Liver (tissue), 3 donors: Measurements from ENCODE around the gene FAH.

ENCODE experiments used
- HNF4G ChIP-seq: IDR thresholded peaks from 2 replicates; pipeline ENCODE4 v1.6.1; 2016; ENCODE audit warnings: antibody characterized with exemption
- JUND ChIP-seq, 2 donors: IDR thresholded peaks; 2 replicates each; pipeline ENCODE4 v1.6.1; 2016; ENCODE audit warnings: antibody characterized with exemption in 2 of 2
- RXRA ChIP-seq, 2 donors: IDR thresholded peaks; 2 replicates each; pipeline ENCODE4 v1.6.1; 2017 to 2018; ENCODE audit warnings: antibody characterized with exemption in 2 of 2, mild to moderate bottlenecking in 1 of 2
- TF ChIP-seq, protein P1 (sequence below): fragments of 150-350 bp; IDR thresholded peaks from 2 replicates; pipeline ENCODE4 v1.5.1; 2017; ENCODE audit warnings: improper control_type of control experiment, low read depth, low read length; ENCODE audit not compliant: missing input control
- TF ChIP-seq, protein P2 (sequence below): IDR thresholded peaks from 2 replicates; pipeline ENCODE4 v1.6.1; 2016; ENCODE audit warnings: antibody characterized with exemption, mild to moderate bottlenecking
- TF ChIP-seq, protein P3 (sequence below): IDR thresholded peaks from 2 replicates; pipeline ENCODE4 v1.6.1; 2016; ENCODE audit warnings: antibody characterized with exemption
- TF ChIP-seq, protein P4 (sequence below): IDR thresholded peaks from 2 replicates; pipeline ENCODE4 v1.6.1; 2016; ENCODE audit warnings: antibody characterized with exemption
- donor health status: healthy.
- donor health status: healthy.

DNA sequence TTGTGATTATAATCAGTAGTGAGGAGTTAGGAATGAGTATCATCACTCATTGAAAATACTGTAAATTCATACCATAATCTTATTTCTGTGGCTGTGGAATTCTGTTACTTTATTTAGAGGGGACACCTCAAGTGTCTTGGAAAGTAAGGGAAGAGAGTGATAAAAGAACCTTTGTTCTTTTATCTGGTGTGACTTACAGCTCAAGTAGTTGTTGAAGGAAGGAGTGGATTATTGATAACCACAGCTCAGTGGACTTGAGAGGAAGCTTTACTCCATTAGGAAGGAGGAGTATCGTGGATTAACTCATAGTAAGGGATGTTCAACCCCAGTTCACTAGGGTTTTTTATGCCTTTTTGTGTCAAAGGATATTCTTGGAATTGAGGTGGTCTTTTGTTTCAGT lies 32.2 kb upstream of the FAH start:
- no peak for TF ChIP-seq RXRA (IDR thresholded peaks at IDR 0.05)
- TF ChIP-seq, protein P1, sequence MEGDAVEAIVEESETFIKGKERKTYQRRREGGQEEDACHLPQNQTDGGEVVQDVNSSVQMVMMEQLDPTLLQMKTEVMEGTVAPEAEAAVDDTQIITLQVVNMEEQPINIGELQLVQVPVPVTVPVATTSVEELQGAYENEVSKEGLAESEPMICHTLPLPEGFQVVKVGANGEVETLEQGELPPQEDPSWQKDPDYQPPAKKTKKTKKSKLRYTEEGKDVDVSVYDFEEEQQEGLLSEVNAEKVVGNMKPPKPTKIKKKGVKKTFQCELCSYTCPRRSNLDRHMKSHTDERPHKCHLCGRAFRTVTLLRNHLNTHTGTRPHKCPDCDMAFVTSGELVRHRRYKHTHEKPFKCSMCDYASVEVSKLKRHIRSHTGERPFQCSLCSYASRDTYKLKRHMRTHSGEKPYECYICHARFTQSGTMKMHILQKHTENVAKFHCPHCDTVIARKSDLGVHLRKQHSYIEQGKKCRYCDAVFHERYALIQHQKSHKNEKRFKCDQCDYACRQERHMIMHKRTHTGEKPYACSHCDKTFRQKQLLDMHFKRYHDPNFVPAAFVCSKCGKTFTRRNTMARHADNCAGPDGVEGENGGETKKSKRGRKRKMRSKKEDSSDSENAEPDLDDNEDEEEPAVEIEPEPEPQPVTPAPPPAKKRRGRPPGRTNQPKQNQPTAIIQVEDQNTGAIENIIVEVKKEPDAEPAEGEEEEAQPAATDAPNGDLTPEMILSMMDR = no peak
- TF ChIP-seq, protein P2, sequence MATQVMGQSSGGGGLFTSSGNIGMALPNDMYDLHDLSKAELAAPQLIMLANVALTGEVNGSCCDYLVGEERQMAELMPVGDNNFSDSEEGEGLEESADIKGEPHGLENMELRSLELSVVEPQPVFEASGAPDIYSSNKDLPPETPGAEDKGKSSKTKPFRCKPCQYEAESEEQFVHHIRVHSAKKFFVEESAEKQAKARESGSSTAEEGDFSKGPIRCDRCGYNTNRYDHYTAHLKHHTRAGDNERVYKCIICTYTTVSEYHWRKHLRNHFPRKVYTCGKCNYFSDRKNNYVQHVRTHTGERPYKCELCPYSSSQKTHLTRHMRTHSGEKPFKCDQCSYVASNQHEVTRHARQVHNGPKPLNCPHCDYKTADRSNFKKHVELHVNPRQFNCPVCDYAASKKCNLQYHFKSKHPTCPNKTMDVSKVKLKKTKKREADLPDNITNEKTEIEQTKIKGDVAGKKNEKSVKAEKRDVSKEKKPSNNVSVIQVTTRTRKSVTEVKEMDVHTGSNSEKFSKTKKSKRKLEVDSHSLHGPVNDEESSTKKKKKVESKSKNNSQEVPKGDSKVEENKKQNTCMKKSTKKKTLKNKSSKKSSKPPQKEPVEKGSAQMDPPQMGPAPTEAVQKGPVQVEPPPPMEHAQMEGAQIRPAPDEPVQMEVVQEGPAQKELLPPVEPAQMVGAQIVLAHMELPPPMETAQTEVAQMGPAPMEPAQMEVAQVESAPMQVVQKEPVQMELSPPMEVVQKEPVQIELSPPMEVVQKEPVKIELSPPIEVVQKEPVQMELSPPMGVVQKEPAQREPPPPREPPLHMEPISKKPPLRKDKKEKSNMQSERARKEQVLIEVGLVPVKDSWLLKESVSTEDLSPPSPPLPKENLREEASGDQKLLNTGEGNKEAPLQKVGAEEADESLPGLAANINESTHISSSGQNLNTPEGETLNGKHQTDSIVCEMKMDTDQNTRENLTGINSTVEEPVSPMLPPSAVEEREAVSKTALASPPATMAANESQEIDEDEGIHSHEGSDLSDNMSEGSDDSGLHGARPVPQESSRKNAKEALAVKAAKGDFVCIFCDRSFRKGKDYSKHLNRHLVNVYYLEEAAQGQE = no peak
- no peak for TF ChIP-seq HNF4G
- TF ChIP-seq, protein P3, sequence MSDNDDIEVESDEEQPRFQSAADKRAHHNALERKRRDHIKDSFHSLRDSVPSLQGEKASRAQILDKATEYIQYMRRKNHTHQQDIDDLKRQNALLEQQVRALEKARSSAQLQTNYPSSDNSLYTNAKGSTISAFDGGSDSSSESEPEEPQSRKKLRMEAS = no peak
- TF ChIP-seq, protein P4, sequence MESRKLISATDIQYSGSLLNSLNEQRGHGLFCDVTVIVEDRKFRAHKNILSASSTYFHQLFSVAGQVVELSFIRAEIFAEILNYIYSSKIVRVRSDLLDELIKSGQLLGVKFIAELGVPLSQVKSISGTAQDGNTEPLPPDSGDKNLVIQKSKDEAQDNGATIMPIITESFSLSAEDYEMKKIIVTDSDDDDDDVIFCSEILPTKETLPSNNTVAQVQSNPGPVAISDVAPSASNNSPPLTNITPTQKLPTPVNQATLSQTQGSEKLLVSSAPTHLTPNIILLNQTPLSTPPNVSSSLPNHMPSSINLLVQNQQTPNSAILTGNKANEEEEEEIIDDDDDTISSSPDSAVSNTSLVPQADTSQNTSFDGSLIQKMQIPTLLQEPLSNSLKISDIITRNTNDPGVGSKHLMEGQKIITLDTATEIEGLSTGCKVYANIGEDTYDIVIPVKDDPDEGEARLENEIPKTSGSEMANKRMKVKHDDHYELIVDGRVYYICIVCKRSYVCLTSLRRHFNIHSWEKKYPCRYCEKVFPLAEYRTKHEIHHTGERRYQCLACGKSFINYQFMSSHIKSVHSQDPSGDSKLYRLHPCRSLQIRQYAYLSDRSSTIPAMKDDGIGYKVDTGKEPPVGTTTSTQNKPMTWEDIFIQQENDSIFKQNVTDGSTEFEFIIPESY = no peak
- no peak for TF ChIP-seq JUND (IDR thresholded peaks at IDR 0.05)
